ENCODE results near the gene RNU6-7. TPM values are rescaled to one million over a fixed set of nuclear protein-coding genes. Genes with fewer than 3 reads are reported as not detected.

The RNU6-7 gene
- total RNA-seq, 1 experiment from 2014 or later: not detected

DNA sequence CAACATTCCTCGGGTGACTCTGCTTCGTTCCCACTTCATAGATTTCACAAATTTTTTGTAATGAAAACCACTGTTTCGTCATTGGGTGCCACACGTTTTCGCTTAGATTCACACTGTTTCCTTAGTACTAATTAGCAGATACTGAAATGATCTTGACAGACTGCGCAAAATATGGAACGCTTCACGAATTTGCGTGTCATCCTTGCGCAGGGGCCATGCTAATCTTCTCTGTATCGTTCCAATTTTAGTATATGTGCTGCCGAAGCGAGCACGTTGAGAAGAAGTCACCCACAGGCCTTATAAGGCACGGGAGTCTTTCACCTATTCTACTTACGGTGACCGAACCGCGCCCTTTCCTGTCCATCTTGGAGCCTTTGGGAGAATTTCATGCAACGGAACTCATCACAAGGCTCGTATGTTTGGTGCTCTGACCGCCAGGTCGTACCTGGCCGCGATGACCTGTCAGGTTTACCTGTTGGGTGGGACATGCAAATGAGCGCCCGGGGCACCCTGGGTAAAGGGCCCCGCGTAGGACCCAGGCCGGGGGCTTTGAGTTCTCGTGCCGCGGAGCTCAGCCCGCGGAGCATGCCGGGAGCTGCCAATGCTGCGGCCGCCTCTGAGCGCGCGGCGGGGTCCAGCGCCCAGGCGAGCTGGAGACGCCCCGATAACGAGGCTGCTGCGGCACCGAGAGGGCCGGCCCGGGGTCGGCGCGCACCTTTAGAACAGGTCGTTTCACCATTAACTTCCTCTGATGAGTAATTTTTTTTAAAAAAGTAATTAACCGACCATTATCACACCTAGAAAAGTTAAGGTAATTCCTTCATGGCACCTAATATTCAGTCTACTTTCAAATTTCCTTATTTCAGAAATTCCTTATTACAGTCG, 1.4 kb downstream of the RNU6-7 start, which contains the start of gene RNU6-8:
Gene RNU6-8, minus strand, starts transcription at position 272 of the 885 bp plus-strand sequence.
- in situ Hi-C loops (cut with HindIII; ENCODE audit: low sequenced_read_pairs): no loop called here
- peak; percentile 93 for DNase-seq (ENCODE audit: low spot score)

DNA sequence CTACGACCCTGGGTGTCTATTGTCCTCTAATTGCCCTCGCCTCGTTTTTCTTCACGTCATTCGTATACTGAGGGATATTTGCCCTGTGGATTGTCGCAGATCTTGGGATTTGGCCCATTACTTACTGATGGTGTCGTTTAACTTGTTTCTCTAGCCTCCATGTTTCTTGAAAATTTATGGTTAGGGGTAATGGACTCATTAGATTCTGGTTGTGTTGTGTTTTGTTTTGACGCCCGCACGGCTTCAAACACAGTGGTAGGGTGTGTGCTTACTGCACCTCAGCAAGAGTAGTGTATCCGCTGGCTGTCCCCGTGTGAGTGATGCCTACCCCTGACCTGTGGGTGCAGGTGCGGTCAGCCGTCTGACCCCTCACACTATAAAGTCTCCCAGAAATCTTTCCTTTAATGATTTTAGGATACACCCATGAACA, 2.1 kb downstream of the RNU6-7 start:
- peak; percentile 70 for DNase-seq (ENCODE audit: low spot score)
- in situ Hi-C loops (cut with HindIII; ENCODE audit: low sequenced_read_pairs): no loop called here

DNA sequence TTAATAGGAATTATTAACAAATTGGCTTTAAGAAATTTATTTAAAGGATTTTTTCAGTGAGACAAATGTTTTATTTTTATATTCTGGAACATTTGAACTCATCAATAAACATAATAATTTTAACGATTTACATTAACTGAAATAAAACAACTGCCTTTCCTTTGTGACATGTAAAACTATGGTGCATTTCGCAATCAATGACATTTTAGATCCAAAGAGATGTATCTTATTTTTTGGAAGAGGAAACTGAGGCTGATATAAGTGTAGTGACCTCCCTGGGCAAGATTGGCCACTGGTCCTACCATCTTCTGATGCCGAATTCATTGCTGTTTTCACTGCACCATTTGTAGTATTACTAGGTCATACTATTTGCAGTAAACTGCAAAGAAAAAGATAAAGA, 3.7 kb downstream of the RNU6-7 start:
- in situ Hi-C loops (cut with HindIII; ENCODE audit: low sequenced_read_pairs): no loop called here
- DNase-seq (ENCODE audit: low spot score): no peak

DNA sequence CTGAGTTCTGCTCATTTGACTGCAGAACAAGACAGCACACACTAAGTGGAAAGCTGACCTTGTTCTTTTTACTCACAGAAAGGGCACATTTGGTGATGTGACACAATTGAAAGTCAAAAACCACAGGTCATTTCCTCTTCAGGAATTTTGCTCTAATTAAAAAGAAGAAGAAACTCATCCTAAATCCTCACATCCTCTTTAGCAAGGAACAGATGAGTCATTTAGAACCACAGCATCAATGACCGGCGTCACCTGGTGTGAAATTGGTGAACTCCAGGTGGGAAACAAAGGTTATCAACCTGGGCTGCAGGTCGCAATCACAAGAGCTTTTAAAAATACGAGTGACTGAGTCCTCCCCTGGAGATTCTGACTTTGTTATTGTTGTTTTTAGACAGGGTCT, 4.1 kb downstream of the RNU6-7 start:
- in situ Hi-C loops (cut with HindIII; ENCODE audit: low sequenced_read_pairs): no loop called here

DNA sequence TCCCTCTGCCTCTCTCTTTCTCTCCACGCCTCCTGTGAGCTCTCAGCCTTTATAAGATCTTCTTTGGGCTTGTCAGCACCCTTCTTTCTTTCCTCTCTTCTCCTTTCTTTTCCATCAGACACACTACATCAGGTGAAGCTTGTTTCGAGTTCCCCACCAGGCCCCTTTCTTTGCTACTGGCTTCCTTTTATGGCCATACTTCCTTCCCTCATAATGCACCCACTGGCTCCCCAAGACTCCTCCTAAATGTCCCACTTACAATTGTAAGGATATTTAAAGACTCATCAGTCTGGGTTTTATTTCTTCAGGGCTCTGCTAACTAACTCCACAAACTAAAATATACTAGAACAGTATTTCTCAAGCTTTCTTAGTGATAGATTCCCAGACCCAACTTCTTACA, 4.7 kb downstream of the RNU6-7 start:
- in situ Hi-C loops (cut with HindIII; ENCODE audit: low sequenced_read_pairs): no loop called here
- DNase-seq (ENCODE audit: low spot score): no peak

More for the DNA sequence above, 4.1 kb downstream of the RNU6-7 start:
- no peak for DNase-seq (ENCODE audit: low spot score)

DNA sequence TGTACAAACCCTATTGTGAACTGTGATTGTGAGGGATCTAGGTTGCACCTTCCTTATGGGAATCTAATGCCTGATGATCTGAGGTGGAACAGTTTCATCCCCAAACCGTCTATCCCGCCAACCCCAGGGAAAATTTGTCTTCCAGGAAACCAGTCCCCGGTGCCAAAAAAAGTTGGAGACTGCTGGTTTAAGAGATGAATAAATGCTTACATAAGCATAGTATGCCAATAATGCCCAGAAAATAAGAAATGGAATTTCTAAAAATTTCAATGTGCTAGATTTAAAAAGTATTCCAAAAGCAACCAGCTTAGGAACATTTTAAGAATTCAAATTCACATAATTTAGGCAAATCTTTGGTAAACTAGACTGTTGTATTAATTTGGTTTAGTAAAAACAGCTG, 6.6 kb downstream of the RNU6-7 start:
- DNase-seq (ENCODE audit: low spot score): no peak
- in situ Hi-C loops (cut with HindIII; ENCODE audit: low sequenced_read_pairs): no loop called here

DNA sequence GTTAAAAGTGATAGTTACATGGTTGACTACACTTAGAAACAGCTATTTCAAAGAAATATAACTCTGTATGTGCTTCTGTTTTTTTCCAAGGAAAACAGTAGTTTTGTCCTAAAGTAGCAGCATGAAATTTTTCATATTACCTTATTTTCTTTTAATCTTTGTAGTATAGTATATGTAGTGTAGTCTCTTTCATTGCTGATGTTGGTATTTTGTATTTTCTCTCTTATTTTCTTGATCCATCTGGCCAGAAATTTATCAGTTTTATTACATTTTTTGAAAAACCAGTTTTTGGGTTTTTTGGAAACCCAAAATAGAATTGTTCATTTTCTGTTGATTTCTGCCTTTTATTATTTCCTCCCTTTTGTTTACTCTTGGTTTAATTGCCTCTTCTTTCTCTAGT, 7.6 kb downstream of the RNU6-7 start:
- DNase-seq (ENCODE audit: low spot score): no peak
- in situ Hi-C loops (cut with HindIII; ENCODE audit: low sequenced_read_pairs): no loop called here

DNA sequence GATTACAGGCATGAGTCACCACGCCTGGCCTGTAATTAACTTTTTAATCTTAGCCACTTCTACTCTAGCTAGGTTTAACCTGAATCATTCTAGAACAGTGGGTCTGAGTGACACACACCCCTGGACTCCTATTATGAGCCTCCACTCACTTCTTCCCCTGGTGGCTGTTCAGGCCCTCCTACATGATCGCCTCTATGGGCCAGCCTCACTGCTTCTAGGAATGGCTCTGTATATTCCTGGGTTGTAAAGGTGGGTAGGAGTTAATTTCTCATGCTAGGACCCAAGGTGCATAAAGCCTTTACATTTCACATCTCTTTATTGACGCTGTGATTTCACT, 9.2 kb downstream of the RNU6-7 start:
- DNase-seq (ENCODE audit: low spot score): no peak
- in situ Hi-C loops (cut with HindIII; ENCODE audit: low sequenced_read_pairs): no loop called here

DNA sequence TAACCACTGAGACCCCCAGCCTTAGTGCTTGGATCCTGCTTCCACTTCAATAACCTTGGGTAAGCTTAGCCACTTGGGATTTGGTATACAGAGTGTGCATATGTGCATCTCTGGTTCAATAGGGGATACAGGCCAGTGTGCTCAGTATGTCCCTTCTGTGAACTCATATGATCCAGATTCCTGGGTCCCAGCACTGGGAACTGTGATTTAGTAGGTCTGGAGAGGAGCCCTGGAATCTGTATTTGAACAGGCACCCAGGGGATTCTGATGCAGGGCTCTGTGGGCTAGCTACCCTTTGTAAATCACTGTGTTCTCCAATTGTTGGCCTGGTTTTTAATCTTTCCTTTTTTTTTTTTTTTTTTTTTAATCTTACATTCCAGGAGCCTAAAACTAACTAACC, 11.0 kb downstream of the RNU6-7 start:
- DNase-seq (ENCODE audit: low spot score): no peak
- in situ Hi-C loops (cut with HindIII; ENCODE audit: low sequenced_read_pairs): no loop called here

DNA sequence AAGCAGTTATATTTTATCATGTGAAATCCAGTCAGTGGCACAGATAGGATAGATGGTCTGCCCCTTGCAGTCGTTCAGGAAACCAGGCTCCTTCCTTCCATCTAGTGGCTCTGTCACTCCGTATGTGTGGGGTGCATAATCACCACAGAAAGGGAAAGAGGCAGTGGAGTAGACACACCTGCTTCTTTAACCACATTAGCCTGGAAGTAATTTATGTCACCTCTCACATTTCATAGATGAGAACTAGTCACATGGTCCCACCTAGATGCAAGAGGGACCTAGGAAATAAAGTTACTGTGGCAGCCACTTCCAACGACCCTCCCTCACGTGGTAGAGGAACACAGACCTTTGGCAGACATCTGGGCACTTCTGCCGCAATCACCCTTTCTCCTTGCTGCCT, 15.5 kb downstream of the RNU6-7 start:
- in situ Hi-C loops (cut with HindIII; ENCODE audit: low sequenced_read_pairs): no loop called here
- DNase-seq (ENCODE audit: low spot score): no peak

DNA sequence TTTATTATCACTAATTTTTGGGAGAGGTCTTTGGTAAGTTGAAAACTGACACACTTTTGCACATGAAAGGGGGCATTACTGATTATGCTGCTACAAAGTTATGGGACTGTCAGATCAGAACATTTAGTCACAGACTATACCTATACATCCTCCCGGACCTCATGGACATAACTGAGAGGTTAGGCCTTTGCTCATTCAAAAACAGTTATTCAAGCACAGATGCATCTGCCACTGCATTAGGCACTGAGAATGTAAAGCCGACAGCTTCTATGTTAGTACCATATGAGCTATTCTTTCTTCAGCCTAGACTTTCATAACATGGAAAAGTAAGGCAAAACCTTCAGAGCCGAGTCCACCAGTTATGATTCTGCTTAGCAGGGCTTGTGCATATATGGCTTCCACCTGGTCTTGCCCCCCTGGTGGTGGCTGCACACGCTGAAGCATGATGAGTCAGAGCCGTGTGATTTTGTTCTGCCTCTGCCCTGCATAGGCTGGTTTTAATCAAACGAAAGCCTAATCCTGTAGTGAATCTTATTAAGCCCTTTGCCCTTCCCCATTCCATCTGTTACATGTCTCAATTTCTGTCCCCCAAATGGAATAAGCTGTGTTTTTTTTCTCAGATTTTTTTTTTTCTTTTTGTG, 23.0 kb downstream of the RNU6-7 start:
- peak; percentile 46 for DNase-seq (ENCODE audit: low spot score)
- in situ Hi-C loops (cut with HindIII; ENCODE audit: low sequenced_read_pairs): no loop called here

DNA sequence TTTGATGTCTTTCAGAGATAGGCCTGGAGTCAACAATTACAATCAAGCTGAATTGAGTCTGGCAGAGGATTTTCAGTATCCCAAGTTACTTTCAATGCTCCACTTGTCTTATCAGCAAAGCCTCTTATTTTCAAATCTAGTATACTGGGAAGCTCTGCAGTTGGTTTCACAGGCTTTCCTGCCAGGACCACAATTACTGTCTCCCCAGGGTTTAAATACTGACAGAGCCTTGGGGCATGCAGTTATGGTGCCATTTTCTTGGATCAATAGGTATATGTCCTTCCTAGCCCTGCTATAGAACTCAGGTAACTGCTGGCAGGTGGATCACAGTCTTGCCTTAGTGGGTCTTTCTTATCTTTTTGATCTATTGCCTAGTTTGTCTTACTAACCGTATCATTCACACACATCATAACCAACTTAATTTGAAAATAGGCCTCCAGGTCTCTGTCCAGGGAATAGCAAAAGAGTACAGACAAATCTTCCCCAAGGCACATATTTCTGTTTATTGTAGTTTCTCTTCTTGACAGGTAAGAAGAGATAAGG, 23.6 kb downstream of the RNU6-7 start:
- in situ Hi-C loops (cut with HindIII; ENCODE audit: low sequenced_read_pairs): no loop called here
- DNase-seq (ENCODE audit: low spot score): peak; percentile 2

DNA sequence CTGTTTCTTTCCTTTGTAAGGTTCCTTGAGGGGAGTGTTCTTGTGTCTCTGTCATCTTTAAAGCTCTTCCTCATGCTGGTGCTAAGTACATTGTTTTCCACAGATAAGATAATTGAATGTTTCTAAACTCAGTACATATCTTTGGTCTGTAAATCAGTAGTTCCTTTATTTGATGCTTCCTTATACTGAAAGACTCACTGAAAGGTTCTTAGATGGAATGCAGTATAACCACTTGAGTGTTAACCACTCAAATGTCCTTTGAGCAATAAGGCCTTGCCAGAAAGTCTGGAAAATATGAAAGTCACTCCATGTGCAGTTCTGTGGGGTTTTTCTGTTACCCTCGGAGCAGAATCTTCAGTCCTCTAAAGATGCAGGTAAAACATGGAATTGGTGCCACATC, 24.2 kb downstream of the RNU6-7 start:
- no peak for DNase-seq (ENCODE audit: low spot score)
- in situ Hi-C loops (cut with HindIII; ENCODE audit: low sequenced_read_pairs): no loop called here

DNA sequence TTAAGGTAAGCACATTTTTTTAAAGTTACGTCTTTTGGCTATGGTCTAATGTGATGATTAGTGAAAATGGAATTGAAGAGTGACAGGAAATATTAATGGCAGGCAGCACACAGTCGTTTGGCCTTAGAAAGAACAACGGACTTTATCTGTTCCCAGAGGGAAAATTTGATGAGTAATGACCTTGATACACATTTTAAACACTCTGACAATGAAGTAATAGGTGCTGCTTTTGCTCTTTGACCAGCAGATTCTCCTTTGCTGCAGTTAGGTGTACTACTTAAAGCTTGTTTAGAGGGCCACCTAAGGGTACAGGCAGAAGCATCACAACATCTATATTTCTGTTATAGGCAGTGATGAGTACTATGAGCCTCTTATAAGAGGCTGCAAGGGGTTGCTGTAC, 28.3 kb downstream of the RNU6-7 start:
- no peak for DNase-seq (ENCODE audit: low spot score)
- in situ Hi-C loops (cut with HindIII; ENCODE audit: low sequenced_read_pairs): no loop called here

DNA sequence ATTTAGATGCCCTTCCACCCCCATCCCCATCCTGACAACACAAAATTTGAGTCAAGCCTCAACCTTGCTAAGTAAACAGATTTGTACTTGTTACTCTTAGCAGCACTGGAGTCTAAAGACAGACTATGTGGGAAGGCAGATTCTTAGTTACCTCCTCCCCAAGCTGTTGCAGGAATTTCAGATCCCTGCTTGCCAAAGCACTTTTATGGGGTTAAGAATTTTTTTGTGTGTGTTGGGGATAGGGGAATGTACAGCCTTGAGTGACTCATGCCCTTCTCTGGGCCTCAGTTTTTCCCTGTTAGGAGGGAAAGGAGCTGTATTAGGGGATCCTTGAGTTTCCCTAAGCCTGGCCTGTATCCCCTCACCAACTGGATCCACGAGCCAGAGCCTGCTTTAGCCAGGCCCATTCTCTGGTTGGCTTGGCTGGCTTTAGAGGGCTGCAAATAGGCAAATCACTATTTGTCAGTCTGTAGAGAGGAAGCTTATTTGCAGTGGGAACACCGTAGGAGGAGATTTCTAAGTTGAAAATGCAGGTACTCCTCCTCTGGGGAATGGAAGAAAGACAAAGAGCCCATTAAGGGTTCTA, 28.9 kb downstream of the RNU6-7 start:
- in situ Hi-C loops (cut with HindIII; ENCODE audit: low sequenced_read_pairs): no loop called here
- DNase-seq (ENCODE audit: low spot score): no peak

DNA sequence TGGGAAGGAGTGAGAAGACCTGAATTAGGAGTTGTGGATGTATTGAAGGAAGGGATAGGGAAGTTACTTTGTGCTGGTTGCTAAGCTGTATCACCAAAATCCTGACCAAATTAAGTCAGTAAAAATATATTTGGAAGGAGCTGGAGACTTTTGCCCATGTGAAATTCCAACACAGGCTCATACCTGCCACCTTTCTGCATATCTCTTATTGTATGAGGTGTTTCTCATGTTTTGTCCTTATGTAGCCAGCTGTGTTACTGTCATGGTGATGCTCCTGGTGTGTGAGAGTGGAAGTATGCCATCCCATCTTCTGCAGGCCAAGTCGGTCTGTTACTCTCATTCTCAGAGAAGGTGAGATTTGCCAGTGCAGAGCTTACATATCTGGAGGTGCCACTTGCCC, 30.6 kb downstream of the RNU6-7 start:
- in situ Hi-C loops (cut with HindIII; ENCODE audit: low sequenced_read_pairs): no loop called here
- no peak for DNase-seq (ENCODE audit: low spot score)

DNA sequence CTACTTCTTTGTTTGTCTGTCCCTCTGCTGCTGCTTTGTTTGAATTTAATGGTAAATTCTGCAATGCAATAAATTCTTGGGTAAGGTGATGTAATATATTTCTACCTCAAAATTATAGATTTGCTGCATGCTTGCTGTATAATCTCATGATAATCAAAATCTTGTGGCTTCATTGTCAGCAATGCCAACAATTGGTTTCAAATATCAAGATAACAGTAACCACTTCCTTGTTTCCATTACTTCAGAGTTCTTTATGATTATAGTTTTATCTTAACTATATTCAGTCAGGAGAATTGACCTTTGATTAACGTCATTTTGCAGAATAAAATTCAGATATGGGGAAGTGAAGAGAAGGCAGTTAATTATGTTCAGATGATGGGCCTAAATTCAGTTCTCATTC, 31.4 kb downstream of the RNU6-7 start:
- DNase-seq (ENCODE audit: low spot score): no peak
- in situ Hi-C loops (cut with HindIII; ENCODE audit: low sequenced_read_pairs): no loop called here

DNA sequence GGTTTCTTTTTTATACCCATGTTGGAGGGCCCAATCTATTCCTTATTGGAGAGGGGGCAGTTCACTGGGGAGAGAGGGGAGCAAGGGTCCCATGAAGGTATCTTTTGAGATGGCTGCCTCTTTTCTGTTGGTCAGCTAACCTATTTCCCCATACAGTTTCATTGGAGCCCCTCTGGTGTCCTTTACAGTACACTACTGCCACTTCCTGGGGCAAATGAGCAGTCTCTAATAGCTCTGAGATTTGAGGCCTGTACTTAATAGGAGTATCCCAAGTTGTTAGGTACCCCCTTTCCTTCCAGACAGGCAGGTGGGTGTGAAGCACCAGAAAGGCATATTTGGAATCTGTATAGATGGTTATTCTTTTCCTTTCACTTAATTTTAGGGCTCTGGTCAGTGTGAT, 42.6 kb downstream of the RNU6-7 start:
- in situ Hi-C loops (cut with HindIII; ENCODE audit: low sequenced_read_pairs): no loop called here

DNA sequence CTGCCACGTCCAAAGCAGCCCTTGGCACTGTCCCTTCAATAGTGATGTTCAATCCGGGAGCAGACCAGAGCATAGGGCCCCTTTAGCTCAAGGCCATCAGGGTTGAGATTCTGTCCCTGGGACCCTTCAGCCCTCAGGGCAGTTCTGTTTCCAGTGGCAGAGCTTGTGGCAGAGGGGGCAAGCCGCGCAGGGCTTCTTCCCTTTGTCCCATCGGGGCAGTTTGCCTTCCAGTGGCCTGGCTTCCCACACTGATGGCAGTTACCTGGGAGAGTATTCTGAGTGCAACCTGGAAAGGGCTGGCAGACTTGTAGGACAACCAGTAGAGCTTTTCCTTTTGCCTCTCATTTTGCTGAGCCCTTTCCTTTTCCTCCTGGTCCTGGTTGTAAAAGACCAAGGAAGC, 44.9 kb downstream of the RNU6-7 start:
- no peak for DNase-seq (ENCODE audit: low spot score)
- in situ Hi-C loops (cut with HindIII; ENCODE audit: low sequenced_read_pairs): no loop called here

More for the DNA sequence above, 42.6 kb downstream of the RNU6-7 start:
- DNase-seq (ENCODE audit: low spot score): no peak

DNA sequence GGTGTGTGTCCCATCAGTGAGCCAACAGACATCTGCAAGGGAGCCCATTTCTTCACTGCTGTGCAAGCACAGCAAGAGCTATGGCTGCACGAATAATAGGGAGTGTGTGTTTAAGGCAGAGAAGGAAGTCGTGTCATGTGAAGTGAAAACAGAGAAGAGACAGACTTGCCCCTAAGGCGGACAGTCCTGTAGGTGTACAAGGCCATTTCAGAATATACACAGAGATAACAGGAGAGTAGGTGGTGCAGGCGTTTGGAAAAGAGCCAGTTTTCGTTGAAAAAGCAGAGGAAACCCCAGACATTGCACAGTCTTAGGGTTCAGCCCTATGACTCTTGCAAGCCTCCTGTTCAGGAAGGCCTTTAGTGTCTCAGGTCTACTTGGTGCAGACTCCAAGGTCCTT, 47.5 kb downstream of the RNU6-7 start:
- in situ Hi-C loops (cut with HindIII; ENCODE audit: low sequenced_read_pairs): no loop called here
- no peak for DNase-seq (ENCODE audit: low spot score)
